ENCODE measurements around the gene ROBO2. TPM values are rescaled to one million over a fixed set of nuclear protein-coding genes. Genes with fewer than 3 reads are reported as not detected.

The ROBO2 gene
- total RNA-seq, 1 experiment from 2014 or later: not detected

DNA sequence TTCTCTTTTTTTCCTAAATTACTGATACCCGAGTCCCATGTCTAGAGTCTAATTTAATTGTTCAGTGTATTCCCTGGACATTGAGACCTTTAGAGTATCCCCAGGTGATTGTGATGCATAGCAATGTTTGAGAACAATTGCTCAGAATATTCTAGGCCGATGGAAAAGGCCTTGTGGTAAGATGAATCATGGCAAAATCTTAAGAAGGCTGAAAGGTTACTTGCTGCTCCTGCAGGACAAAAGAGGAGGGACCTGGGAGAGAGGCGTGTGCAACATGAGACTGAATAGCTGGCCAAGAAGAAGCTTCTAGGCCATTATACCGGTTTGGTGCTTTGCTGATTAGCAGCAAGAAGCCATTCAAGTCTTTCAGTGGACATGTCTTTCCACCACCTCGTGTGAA lies 256.6 kb downstream of the ROBO2 start (continued):
- TF ChIP-seq, protein P1, sequence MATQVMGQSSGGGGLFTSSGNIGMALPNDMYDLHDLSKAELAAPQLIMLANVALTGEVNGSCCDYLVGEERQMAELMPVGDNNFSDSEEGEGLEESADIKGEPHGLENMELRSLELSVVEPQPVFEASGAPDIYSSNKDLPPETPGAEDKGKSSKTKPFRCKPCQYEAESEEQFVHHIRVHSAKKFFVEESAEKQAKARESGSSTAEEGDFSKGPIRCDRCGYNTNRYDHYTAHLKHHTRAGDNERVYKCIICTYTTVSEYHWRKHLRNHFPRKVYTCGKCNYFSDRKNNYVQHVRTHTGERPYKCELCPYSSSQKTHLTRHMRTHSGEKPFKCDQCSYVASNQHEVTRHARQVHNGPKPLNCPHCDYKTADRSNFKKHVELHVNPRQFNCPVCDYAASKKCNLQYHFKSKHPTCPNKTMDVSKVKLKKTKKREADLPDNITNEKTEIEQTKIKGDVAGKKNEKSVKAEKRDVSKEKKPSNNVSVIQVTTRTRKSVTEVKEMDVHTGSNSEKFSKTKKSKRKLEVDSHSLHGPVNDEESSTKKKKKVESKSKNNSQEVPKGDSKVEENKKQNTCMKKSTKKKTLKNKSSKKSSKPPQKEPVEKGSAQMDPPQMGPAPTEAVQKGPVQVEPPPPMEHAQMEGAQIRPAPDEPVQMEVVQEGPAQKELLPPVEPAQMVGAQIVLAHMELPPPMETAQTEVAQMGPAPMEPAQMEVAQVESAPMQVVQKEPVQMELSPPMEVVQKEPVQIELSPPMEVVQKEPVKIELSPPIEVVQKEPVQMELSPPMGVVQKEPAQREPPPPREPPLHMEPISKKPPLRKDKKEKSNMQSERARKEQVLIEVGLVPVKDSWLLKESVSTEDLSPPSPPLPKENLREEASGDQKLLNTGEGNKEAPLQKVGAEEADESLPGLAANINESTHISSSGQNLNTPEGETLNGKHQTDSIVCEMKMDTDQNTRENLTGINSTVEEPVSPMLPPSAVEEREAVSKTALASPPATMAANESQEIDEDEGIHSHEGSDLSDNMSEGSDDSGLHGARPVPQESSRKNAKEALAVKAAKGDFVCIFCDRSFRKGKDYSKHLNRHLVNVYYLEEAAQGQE (IDR thresholded peaks at IDR 0.05; ENCODE audit: low read depth): no peak
- TF ChIP-seq SRF (IDR thresholded peaks at IDR 0.05; ENCODE audit: low read depth): no peak

DNA sequence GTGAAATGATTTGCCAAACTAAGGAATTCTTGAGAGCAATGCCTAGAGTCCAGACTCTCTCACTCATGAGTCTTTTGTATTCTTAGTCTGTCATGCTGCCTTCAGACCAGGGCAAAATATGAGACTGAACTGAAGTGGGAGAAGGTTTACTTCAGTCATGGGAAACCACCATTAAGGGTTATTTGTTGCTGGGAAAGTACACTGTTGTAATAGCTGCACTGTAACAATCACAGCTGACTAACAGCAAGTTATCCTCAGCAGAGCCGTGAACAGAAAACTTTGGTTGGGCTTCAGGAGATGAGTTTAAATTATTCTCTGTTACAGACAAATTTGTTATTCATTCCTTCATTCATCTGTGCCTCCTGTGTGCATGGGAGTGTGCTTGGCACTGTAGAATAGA lies 258.5 kb downstream of the ROBO2 start:
- H3K36me3 ChIP-seq (ENCODE audit: control insufficient read depth in 1 of 2, insufficient read depth in 2 of 2, low read length in 2 of 2): no peaks in the 10 kb centered on the region
- H3K4me1 ChIP-seq (ENCODE audit: control insufficient read depth in 1 of 2, insufficient read depth in 2 of 2, low read length in 2 of 2): no peaks in the 10 kb centered on the region
- no peaks in the 10 kb centered on the region for H3K27me3 ChIP-seq (ENCODE audit: insufficient read depth, low read length)
- no TSS peak for BruUV-seq (replicated peaks)
- no peak for DNase-seq (ENCODE audit: low read depth, low spot score)
- no peak for TF ChIP-seq EGR1 (IDR thresholded peaks at IDR 0.05; ENCODE audit: low read depth)
- TF ChIP-seq JUND (IDR thresholded peaks at IDR 0.05): no peak
- no peak for TF ChIP-seq POLR2A (IDR thresholded peaks at IDR 0.05; ENCODE audit: borderline replicate concordance, extremely low read depth, insufficient read depth, insufficient read length)
- no peak for TF ChIP-seq SIN3A (IDR thresholded peaks at IDR 0.05; ENCODE audit: low read depth)
- TF ChIP-seq RAD21 (IDR thresholded peaks at IDR 0.05; ENCODE audit: low read depth): no peak
- TF ChIP-seq, protein P2, sequence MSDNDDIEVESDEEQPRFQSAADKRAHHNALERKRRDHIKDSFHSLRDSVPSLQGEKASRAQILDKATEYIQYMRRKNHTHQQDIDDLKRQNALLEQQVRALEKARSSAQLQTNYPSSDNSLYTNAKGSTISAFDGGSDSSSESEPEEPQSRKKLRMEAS (IDR thresholded peaks at IDR 0.05): no peak
- no peak for TF ChIP-seq ZFX (IDR thresholded peaks at IDR 0.05)
- TF ChIP-seq TCF7L2 (IDR thresholded peaks at IDR 0.05; ENCODE audit: borderline replicate concordance, extremely low read depth, insufficient read depth, insufficient read length): no peak
- no peak for TF ChIP-seq POLR2AphosphoS5 (IDR thresholded peaks at IDR 0.05; ENCODE audit: low read depth, low read length)
- TF ChIP-seq ZNF274 (IDR thresholded peaks at IDR 0.05; ENCODE audit: low read depth, low read length): no peak
- no peak for TF ChIP-seq ATF3 (IDR thresholded peaks at IDR 0.05)
- no peak for TF ChIP-seq SRF (IDR thresholded peaks at IDR 0.05; ENCODE audit: low read depth)
- TF ChIP-seq CEBPB (IDR thresholded peaks at IDR 0.05; ENCODE audit: low read depth): no peak
- TF ChIP-seq YY1 (IDR thresholded peaks at IDR 0.05; ENCODE audit: extremely low read depth, insufficient replicate concordance, low read depth, low read length): no peak
- TF ChIP-seq, protein P1 (IDR thresholded peaks at IDR 0.05; ENCODE audit: low read depth): no peak
- no peak overlapping the region for H3K4me3 ChIP-seq (replicated peaks in 1 of 2; ENCODE audit: low read depth in 1 of 2, low read length in 2 of 2)
- H3K9me2 ChIP-seq (ENCODE audit: insufficient read depth): no peaks in the 10 kb centered on the region
- H4K20me1 ChIP-seq (ENCODE audit: insufficient read depth): no peaks in the 10 kb centered on the region
- no peak overlapping the region for H3K27ac ChIP-seq (ENCODE audit: low read depth, low read length)
- H3K79me2 ChIP-seq (ENCODE audit: insufficient read depth, low read length): no peaks in the 10 kb centered on the region
- intact Hi-C loops (cut with micrococcal nuclease): no loop called here
- H3K4me2 ChIP-seq (ENCODE audit: low read length): no peak overlapping the region
- no peak overlapping the region for H2AFZ ChIP-seq (ENCODE audit: low read depth, low read length, poor library complexity, severe bottlenecking)
- H3K9me3 ChIP-seq (ENCODE audit: control insufficient read depth in 1 of 2, insufficient read depth in 1 of 2, low read depth in 1 of 2, low read length in 2 of 2): peaks cover 0 to 4% of the 10 kb centered on the region in 2 experiments; a peak in 2 of 4 replicates
- RAD21 ChIA-PET (ENCODE audit: low non-redundant PET in 1 of 2, low total read pairs in 2 of 2, uncharacterized antibody in 2 of 2, unreplicated experiment in 2 of 2): no interaction called here
- POLR2A ChIA-PET: no interaction called here
- no peak for ATAC-seq
- CTCF ChIA-PET: no interaction called here
- no peak overlapping the region for H3K9ac ChIP-seq (ENCODE audit: low read length)

Measured in HCT116 (cell line).